DLD1 (cell line): ENCODE measurements around the gene CHST3.
"Not testable (repeated sequence)": the region's sequence is repeated elsewhere in the genome, so short reads cannot be mapped to it uniquely, and the experiment has no call there.

Experiments
- in situ Hi-C: cut with HindIII; loops from 2 replicates; pipeline ENCODE4 v1.10.0; 2017; ENCODE audit warnings: low sequenced_read_pairs

CHST3 gene

DNA sequence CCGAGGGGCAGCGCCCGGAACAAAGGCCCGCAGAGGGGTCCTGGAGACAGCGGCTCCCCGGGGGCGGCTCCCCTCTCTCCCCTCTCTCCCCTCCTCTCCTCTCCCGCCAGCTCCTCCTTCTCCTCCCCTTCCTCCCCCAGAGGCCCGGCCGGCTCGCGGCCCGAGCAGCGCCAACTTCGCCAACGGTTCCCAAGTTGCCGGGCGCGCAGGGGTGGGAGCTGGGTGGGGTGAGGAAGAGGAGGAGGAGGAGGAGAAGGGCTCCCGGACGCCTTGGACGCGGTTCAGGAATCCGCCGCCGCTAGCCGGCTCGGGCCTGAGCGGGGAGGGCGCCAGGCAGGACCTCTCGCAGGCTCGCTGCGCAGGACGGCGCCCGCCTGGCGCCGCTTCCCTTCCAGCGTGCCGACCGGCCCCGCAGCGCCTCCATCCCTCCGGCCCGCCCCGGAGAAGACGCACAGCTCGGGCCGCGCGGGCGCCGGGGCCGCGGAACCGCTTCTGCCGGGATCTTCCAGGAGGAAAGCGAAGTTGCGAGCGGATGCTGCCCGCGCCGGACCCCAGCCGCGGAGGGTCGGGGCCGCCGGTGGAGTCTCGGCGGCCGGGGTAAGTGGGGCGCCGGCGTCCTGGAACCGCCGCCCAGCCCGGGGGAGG is at the start of gene CHST3:
CHST3 (plus strand) TSS at position 298 of the 645 bp plus-strand sequence. CDS start 41,448 bp downstream, outside the sequence.
- in situ Hi-C loops, result no loop called here

- in situ Hi-C loops, result no loop called here
Observed at GRCh38 chr10:71916827-71917226, 47.4 kb upstream of the CHST3 start.

- in situ Hi-C loops, result no loop called here
Observed at GRCh38 chr10:71918992-71919391, 45.2 kb upstream of the CHST3 start.

DNA sequence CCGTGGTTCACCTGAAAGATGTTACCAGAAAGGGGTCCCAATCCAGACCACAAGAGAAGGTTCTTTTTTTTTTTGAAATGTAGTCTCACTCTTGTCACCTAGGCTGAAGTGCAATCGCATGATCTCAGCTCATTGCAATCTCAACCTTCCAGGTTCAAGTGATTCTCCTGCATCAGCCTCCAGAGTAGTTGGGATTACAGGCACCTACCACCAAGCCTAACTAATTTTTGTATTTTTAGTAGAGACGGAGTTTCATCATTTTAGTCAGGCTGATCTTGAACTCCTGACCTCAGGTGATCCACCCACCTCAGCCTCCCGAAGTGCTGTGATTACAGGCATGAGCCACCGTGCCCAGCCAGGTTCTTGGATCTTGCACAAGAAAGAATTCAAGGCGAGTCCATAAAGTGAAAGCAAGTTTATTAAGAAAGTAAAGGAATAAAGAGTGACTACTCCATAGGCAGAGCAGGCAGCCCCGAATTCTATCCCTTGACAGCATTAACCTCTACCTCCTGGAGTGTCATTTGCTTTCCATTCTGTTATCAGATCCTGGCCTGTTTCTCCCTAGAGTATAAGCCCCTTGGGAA is 44.1 kb upstream of the CHST3 start:
- in situ Hi-C loops, result not testable (repeated sequence)

GRCh38 chr10:71920540-71921323 is 43.5 kb upstream of the CHST3 start:
- in situ Hi-C loops, result no loop called here

DNA sequence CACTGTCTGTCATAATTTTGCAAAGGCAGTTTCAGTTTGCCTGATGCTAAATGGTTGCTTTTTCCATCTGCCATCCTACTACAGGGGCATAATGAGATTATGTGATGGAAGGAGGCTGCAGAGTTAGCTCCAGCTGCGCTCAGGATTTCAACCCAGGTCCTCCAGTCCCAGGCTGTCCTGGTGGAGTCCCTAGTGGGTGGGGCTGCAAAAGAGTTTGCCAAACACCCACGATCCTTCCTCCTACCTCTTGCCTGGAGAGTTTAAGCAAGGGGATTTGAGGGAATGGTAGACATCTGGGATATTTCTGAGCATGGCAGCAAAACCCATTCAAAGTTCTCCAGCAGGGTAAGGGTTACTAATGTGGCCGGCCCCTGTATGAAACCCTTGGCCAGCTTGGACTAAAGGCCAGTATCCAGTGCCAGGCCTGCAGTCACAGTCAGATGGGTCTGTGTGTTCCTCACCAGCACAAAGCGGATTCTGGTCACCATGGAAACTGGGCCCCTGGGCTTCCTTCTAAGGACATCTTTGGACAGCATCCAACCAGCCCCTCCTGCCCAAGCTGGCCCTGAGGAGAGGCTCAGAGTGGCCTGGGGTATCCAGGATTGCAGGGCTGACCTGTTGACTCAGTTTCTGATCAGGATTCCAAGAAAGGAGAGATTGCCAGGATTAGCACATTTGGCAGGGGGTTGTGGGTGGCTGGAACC is 42.7 kb upstream of the CHST3 start:
- in situ Hi-C loops, result no loop called here

DNA sequence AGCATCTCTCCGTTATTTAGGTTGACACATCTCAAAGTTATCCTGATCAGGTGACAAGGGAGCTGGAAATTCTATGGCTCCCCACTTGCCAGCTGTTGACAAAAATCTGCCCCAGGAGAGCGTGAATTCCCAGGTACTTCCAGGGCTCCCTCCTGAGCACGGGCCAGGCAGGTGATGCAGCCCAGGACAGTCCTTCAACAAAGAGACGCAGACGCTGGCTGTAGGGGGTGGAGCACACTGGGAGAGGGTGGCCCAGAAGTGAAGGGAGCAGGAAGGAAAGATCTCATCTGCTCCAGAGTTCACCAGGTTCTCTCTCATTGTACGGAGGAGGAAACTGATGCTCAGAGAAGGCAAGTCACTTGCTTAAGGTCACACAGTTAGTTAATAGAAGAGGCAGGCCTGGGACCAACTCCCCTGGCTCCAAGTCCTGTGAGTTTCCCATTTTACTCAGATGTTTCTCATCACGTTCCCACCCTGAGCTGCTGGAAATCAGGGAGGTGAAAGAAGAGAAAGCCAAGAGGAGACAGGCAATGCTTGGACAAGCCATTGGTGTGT is 41.0 kb upstream of the CHST3 start:
- in situ Hi-C loops, result no loop called here

DNA sequence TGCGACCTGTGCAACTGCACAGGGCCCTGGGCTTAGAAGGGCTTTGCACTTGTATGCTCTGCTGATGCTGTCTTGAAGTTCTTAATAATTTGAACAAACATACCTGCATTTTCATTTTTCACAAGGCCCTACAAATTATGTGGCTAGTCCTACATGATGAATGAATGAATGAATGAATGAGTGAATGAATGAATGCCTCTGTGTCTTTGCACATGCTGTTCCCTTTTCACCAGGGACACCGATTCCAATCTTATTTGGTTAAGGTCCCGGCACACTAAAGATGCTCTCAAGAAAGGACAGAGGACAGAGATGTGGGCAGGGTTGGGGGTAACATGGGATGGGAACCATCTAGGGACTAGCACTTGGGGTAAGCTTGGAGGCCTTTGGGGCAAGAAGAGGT is 39.4 kb upstream of the CHST3 start:
- in situ Hi-C loops, result no loop called here

DNA sequence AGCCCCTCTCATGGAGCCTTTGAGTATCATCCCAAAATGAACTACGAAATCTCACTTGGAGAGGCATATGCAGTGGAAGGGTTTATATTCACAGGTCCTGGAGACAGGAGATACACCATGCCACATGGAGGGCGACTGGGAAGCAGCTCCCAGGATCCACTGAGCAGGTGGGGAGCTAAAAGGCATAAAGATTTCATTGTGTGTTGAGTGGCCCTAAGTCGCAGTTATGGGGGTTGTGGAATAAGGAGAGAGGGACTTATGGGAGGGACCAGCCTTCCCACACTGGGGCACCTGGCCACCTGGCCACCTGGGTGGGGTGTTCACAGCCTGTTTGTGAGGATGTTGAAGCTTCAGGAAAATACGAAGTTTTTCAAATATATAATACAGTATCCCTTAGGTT is 37.0 kb upstream of the CHST3 start:
- in situ Hi-C loops, result no loop called here

DNA sequence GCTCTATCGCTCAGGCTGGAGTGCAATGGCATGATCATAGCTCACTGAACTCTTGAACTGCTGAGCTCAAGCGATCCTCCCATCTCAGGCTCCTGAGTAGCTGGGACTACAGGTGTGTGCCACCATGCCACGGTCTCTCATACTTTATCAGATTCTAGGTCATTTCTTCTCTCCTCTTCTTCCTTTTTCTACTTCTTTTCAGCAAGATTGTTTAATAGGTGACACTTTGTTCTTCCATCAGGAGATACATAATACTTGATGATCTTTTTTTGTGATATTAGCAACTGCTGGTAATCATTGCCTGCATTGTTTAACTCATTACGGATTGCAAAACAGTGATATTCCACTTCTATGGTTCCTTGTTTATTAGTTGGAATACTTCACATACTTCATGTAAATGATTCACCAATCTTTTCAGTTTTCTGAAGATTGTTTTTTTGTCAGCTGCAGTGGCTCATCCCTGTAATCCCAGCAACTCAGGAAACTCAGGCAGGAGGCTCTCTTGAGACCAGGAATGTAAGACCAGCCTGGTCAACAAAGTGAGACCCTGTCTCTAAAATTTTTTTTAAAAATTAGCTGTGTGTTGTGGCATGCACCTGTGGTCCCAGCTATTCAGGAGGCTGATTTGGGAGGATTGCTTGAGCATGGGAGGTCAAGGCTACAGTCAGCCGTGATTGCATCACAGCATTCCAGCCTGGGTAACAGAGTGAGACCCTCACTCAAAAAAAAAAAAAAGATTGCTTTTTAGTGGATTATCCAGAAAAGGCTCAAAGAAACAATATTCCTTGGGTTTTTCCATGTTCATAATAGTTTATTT is 36.2 kb upstream of the CHST3 start:
- in situ Hi-C loops, result no loop called here

DNA sequence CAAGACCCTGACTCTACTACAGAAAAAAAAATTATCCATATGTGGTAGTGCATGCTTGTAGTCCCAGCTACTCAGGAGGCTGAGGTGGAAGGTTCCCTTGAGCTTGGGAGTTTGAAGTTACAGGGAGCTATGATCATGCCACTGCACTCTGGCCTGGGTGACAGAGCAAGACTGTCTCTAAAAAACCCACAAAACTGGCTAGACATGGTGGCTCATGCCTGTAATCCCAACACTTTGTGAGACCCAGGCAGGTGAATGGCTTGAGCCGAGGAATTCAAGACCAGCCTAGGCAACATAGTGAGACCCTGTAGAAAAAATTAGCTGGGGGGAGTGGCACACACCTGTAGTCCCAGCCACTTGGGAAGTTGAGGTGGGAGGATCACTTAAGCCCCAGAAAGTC is 32.9 kb upstream of the CHST3 start:
- in situ Hi-C loops, result no loop called here

GRCh38 chr10:71933651-71934050 is 30.5 kb upstream of the CHST3 start:
- in situ Hi-C loops, result no loop called here

DNA sequence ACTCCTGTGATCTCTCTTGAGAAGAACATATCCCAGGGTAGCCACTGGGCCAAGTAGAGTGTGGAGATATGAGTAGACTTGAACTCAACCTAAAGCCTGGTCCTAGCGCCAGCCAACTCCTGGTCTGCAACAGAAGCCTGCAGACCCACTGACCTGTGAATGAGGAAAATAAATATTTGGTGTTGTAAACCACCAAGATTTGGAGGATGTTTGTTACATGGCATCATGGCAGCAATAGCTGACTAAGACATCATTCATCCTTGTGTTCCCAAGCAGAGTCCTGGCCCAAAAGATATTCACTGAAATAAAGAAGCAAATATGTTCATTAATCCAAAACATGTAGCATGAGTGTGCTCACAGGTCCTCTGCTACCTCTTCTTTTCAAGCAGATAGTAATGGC is 26.0 kb upstream of the CHST3 start:
- in situ Hi-C loops, result no loop called here

GRCh38 chr10:71939304-71939703 is 24.9 kb upstream of the CHST3 start:
- in situ Hi-C loops, result no loop called here

GRCh38 chr10:71939861-71940474 is 24.2 kb upstream of the CHST3 start:
- in situ Hi-C loops, result no loop called here

GRCh38 chr10:71940752-71941151 is 23.4 kb upstream of the CHST3 start:
- in situ Hi-C loops, result no loop called here

- in situ Hi-C loops, result no loop called here
Observed at GRCh38 chr10:71941318-71941717, 22.9 kb upstream of the CHST3 start.

GRCh38 chr10:71945819-71946474 is 18.2 kb upstream of the CHST3 start:
- in situ Hi-C loops, result no loop called here

DNA sequence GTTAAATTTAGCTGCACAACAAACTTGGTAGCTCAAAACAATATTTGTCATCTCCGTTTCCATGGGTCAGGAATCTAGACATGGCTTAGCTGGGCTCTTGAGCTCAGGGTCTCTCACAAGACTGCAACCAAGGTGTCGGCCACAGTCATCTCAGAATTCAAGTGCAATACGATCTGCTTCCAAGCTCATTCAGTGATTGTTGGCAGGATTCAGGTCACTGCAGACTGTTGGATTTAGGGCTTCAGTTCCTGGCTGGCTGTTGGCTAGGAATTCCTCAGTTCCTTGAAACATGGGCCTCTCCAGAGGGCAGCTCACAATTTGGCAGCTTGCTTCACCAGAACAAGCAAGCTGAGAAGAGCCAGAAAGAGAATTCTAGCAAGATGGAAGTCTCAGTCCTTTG is 17.5 kb upstream of the CHST3 start:
- in situ Hi-C loops, result no loop called here
